ENCODE results near the gene DOK7.

DNA sequence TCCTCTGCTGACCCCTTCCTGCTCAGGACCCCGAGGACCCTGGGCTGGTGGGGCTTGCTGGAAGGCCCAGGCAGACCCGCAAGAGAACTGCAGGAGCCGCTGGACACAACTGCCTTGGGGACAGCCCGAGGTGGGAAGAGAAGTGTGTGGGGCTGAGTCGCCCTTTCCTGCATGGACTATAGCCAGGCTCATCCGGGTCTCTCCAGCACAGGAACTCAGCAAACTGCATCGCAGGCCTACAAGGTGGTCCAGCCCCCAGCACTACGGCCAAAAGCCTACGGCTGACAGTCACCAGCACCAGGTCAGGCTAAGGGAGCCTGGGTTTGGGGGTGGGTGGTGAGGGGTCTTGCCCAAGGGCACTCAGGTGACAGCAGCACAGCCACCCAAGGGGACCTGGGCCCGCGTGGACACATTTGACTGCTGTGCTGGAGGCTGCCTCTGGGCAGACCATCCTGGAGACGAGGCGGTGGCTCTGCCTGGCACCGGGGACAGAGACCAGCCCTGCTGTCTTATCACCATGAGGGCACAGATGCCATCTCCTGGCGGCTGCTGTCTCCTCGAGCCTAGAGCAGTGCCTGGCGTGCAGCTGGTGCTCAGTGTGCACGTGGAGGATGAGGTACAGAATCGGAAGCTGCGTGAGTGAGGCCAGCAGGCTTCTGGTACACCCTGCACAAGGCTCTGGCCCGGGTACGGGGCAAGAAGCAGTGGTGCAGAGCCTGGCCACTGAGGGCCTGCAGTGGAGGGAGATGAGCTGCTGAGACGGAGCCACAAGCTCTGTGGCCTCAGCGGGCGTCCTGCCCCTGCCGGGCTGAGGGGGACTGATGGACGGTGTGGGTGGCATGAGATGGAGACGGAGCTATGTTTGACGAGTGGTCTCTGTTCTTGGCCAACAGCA is 54.0 kb downstream of the DOK7 start:
- TF ChIP-seq REST (IDR thresholded peaks at IDR 0.05; ENCODE audit: insufficient read depth in 1 of 2, low read depth in 2 of 2, low read length in 2 of 2) (no peak), TAF1 (IDR thresholded peaks at IDR 0.05; ENCODE audit: borderline replicate concordance, insufficient read depth, low read length) (no peak)
